Activated naive CD8-positive, alpha-beta T cell treated with anti-CD3 and anti-CD28 coated beads, Interleukin-2, amount 50 U/mL, for 16 hours (primary cell): Measurements from ENCODE around the gene NT5DC4.
"Not testable (repeated sequence)": the region's sequence is repeated elsewhere in the genome, so short reads cannot be mapped to it uniquely, and the experiment has no call there.

ENCODE experiments used
- DNase-seq: peaks from one replicate; pipeline ENCODE4 v3.0.0-alpha.2; 2020; ENCODE audit warnings: low read depth, low spot score

Gene NT5DC4

DNA sequence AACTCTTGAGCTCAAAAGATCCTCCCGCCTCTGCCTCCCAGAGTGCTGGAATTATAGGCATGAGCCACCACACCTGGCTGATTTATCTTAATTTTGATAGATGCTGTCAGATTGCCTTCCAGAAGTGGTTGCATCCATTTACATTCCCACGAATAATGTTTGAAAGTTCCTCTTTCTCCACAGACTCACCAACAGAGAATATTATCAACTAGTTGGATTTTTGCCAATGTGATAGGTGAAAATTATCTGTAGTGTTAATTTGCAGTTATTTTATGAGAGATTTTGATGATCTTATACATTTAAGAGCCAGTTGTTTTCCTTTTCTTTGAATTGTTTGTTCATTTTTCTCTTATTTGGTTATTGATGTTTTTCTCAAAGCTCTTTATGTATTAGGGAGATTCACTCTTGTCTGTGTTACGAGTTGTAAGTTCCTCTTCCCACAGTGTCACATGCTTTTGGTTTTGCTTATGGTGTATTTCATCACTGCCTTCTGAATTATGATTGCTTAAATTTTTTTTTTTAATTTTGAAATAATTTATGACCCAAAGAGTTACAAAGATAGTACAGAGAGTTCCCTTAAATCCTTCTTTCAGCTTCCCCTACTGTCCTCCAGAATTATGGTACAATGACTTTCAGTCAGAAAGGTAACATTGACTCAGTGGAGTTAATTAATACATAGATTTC, 20.7 kb upstream of the NT5DC4 start:
- DNase-seq, result no peak

DNA sequence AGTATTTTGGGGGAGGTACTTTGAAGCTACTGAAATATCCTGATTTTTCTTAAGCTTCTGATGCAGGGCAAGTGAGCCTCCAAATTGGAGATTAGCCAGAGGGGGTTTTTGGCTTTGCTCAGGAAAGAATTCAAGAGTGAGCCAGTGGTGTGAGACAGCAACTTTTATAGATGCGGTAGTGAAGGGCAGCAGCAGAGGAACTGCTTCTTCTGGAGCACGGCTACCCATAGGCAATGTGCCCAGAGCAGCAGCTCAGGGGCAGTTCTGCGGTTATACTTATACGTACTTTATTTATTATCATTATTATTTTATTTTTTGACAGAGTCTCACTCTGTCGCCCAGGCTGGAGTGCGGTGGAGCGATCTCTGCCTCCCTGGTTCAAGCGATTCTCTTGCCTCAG, 19.8 kb upstream of the NT5DC4 start:
- DNase-seq, result no peak

DNA sequence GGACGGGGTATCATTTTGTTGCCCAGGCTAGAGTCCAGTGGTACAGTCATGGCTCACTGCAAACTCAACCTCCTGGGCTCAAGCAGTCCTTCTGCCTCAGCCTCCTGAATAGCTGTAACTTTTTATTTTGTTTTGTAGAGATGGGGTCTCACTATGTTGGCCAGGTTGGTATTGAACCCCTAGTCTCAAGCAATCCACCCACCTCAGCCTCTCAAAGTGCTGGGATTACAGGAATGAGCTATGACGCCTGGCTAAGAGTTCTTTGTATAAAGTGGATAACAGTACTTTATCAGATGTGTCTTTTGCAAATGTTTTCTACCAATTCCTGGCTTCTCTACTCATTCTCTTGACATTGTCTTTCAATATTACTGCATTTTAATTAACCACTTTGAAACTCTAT, 17.1 kb upstream of the NT5DC4 start:
- no peak for DNase-seq

DNA sequence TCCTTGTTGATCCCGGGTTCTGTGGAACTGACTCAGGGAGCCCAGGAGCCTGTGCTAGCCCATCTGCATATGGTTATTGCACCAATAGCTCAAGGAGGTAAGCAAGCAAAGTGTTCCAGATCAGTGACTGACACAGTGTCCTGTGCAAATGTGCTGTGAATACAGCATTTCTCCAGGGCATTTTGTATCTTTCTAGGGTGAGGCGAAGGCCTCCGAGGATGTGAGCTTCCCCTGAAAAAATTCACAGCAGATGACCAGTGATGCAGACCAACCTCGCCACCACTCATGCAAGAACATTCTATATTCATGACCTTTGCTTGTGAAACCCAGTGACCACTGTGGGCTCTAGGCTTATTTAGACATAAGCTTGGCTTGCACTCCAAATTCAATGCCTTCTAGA, 15.2 kb upstream of the NT5DC4 start:
- DNase-seq, result no peak

DNA sequence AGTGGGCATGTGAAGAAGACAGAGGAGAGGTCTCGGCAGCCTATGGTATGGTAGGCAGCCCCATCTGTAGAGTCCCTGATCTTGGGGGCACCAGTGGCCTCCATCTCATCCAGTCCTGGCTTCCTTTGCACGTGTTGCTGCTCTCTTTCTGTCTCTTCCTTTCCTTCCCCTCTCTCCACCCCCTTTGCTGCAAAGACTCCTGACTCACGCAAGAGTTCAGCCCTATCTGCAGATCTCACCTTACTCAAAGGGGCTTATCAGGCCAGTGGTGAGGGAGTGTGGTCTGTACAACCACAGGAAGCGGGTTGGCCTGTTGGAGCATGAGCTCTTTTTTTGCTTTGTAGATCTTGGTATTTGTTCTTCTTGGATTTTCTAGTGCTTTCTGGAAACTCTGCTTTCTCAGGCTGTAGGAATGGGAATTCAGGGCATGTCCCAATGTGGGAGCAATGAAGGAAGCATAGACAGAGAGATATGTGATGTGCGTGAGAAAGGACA, 14.6 kb upstream of the NT5DC4 start:
- DNase-seq, result no peak

DNA sequence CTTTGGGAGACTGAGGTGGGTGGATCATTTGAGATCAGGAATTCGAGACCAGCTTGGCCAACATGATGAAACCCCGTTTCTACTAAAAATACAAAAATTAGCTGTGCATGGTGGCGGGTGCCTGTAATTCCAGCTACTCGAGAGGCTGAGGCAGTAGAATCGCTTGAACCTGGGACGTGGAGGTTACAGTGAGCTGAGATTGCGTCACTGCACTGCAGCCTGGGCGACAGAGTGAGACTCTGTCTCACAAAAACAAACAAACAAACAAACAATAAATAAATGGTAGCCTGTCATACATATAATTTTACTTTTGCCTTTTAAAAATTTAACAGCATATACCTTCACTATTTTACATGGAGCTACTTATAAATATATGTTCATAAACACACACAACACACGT, 13.9 kb upstream of the NT5DC4 start:
- DNase-seq, result not testable (repeated sequence)

DNA sequence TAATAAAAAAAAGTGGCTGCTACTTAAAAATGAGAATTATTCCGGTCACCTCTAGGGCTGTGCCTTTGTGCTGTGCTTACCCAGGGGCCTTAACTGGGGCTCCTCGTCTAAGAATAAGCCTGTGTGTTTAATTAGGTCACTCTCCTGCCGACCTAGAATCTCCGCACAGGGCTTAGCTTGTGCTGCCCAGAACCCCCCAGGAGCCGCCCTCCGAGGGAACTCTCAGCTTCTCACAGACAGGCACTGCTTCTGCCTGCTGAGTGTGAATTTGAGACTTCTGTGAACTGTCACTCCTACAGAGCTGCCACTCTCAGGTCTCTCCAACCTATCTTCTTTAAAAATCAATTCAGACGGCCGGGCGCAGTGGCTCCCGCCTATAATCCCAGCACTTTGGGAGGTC, 11.9 kb upstream of the NT5DC4 start:
- no peak for DNase-seq

DNA sequence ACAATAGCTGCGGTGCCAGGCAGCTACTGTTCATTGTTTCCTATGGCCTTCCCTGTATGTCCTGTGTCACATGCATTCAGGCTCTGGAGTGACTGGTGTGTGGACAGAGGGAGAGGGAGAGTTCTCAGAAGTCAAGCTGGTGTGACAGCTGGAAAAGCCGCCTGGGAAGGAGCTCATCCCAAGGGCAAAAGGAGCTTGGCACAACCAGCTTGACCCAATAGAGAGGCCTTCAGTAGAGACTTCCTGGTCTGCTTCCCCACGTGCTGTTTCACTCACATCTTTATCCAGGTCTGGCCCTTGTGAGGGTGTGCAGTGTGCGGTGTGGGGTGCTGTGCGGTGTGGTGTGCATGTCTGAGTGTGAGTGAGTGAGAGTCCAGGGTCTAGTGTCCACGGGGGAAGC, 11.1 kb upstream of the NT5DC4 start:
- DNase-seq, result no peak

DNA sequence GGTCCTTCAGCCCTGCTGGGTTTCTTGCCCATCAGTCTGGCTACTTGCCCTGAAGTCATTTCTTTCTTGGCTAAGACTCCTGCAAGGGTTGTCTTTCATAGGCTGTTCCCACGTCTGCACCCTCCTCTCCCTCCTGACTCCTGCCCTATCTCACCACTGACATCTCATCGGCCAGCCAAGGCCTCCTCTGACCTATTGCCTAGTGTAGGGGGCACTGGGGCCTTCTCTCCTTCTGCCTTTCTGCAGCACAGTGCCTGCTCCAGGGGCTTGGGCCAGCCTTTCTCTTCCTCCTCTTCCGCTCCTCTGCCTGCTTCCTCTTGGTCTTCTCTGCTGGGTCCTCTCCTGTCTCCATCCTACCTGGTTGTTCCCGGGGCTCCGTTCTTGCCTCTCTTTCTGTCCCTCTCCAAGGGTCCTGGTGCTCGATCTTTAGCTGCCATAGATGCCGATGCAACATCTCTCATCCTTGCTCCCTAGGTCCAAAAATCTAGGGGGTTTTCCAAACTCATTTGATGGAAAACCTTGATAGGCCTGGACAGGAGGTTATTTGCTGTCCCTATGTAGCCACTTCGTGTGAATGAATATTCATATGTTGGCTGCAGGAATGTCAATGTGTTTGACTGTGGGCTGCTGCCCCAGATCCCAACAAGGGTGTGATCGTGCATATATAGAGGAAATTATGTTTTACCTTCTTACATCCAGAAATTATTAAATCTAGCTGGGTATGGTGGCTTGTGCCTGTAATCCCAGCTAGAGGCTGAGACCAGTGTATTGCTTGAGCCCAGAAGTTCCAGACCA, 9.7 kb upstream of the NT5DC4 start:
- no peak for DNase-seq

DNA sequence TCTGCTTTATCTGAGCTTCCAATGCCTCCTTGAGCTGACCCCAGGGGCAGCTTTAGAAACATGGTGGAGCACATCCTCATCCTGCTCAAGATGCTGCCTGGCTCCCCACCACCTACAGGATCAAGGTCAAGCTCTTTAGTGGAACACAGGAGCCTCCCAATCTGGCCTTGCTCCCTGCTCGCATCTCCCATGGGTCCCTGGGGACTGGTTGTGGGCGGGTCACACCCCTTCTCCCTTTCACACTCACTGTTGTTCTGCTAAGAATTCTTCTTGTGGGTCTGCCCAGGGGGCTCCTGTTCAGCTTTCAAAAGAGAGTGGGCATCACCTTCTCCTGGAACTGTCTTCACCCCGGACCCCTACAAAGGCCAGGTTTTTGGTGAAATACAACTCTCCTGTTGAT, 8.4 kb upstream of the NT5DC4 start:
- no peak for DNase-seq

DNA sequence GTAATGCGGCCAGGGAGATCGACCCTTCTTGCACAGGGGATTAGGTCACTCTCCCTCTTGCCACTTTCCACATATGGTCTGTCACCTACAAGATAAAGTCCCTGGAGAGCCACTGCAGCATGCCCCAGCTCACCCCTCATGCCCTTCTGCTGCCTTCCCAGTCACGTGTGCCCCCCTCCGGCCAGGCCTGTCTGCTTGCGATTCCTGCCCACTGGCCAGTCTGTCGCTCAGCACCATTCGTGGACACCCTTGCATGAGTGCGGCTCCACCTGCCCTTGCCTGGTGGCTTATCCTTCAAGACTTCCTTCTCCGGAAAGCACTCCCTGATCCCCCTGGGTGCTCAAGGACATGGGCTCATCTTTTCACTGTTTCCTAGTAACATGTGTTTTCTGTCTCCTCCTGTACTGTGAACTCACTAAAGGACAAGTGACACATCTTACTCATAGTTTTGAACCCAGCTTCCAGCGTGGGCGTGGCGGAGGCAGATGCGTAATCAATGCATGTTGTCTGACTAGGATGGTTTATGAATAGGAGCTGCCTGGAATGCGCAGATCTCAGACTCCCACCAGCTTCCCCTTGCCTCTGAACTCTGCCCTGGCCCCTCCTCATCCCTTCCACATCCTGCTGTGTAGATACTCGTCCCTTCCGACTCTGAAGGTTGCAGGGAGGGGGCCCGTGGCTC, 7.8 kb upstream of the NT5DC4 start:
- no peak for DNase-seq

DNA sequence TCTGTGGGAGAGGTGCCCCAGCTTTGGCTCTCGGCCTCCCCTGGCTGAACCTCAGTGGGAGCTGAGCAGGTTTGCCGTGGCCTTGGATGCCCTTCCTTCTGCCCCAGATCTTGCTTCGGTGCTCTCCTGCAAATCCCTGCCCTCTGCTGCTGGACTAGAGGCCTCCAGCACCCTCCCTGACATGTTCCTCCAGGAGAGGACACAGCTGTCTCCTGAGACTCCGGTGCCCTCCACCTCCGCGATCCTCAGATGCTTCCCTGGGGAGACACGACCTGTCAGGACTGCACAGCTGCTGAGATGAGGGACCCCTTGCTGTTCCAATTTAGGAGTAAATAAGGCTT, 7.3 kb upstream of the NT5DC4 start:
- DNase-seq, result no peak

DNA sequence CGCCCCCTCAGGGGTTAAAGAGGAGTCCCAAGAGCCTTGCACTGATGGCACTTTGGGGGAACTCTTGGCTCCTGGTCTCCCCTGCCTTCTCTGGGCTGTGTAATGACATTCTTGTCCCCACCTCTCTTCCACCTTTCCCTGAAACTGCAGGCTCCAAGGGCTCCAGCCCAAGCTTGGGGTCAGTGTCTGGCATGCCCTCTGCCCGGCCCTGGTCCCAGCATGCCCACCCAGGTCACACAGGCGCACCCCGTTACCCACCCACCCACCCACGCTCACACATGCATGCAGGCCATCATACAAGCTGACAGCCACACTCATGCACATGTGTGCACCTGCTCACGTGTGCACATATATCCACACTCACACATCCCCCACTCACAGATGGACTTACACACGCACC, 6.9 kb upstream of the NT5DC4 start:
- DNase-seq, result no peak

DNA sequence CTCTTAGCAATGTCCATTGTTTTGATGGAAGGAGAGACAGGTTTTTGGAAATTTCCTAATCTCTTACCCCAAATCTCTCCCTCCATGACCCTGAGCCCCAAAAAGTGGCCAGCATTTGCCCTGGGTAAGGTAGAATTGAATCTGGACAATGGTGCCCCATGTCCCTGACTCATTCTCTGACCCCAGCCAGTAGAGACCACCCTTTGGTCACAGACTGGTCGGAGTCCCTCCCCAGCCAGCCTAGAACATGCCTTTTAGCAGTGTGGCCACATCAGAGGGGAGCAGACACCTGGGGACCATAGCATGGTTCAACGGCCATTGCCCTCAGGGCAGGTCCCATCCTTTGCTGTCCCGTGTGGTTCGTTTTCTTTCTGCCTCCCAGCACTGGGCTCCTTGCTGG, 6.5 kb upstream of the NT5DC4 start:
- DNase-seq, result no peak

DNA sequence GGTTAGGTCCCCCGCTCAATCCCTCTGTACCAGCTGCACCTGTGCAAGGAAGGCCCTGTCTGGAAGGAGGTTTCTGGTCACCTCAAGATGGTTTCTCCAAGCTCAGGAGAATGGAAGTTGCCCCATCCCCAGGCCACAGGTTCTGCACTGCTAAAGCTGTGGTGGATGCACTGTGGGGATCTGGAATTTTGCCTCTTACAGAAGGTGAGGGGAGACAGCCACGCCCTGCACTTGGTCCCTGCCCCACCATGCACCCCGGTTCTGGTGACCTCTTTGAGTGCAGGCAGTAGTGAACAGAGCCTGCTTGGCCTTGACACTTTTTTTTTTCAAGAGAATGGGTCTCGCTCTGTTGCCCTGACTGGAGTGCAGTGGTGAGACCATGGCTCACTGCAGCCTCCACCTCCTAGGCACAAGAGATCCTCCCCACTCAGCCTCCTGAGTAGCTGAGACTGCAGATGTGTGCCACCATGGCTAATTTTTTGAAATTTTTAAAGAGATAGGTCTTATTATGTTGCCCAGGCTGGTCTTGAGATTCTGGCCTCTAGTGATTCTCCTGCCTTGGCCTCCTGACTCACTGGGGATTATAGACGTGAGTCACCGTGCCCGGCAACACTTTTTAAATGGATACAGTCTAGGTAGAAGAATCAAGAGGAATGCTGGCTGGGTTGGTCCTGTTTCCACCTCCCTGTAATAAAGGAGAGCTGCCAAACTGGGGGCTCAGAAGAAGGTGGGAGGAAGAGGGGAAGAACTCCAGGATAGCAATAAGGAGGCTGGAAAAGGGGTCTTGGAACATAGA, 5.8 kb upstream of the NT5DC4 start:
- no peak for DNase-seq

DNA sequence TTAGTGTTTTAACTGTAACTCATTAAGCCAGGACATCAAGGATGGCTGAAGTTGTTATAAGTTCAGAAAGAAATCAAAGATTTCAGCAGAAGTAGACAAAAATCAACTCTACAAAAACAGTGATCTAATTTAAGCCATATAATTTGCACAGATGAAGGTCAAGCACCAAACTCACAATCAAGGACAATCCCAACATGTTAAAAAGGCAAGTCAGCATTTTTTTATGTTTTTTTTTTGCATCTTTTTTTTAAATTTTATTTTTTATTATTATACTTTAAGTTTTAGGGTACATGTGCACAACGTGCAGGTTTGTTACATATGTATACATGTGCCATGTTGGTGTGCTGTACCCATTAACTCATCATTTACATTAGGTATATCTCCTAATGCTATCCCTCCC, 4.7 kb upstream of the NT5DC4 start:
- not testable (repeated sequence) for DNase-seq

DNA sequence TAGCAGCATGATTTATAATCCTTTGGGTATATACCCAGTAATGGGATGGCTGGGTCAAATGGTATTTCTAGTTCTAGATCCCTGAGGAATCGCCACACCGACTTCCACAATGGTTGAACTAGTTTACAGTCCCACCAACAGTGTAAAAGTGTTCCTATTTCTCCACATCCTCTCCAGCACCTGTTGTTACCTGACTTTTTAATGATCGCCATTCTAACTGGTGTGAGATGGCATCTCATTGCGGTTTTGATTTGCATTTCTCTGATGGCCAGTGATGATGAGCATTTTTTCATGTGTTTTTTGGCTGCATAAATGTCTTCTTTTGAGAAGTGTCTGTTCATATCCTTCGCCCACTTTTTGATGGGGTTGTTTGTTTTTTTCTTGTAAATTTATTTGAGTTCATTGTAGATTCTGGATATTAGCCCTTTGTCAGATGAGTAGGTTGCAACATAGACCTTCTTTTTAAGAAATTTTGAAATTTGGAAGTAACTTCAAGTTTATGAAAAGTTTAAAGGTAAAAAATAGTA, 3.9 kb upstream of the NT5DC4 start:
- not testable (repeated sequence) for DNase-seq

DNA sequence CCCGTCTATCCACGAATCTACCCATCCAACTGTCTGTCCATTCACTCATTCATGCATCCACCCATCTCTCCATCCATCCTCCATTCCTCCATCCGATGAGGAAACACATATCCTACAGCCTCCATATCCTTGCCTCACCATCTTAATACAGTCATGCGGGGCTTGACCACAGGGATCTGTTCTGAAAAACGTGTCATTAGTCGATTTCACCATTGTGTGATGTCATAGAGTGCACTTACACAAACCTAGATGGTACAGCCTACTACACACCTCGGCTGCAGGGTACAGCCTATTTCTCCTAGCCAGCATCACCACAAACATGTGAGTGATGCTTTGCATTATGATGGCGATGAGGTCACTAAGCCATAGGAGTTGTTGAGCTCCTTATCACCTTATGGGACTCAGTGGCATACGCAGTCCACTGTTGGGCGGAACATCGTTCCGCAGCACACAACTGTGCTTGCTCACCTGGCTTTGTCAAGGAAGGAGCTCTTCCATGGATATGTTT, 1.9 kb upstream of the NT5DC4 start:
- DNase-seq, result no peak

DNA sequence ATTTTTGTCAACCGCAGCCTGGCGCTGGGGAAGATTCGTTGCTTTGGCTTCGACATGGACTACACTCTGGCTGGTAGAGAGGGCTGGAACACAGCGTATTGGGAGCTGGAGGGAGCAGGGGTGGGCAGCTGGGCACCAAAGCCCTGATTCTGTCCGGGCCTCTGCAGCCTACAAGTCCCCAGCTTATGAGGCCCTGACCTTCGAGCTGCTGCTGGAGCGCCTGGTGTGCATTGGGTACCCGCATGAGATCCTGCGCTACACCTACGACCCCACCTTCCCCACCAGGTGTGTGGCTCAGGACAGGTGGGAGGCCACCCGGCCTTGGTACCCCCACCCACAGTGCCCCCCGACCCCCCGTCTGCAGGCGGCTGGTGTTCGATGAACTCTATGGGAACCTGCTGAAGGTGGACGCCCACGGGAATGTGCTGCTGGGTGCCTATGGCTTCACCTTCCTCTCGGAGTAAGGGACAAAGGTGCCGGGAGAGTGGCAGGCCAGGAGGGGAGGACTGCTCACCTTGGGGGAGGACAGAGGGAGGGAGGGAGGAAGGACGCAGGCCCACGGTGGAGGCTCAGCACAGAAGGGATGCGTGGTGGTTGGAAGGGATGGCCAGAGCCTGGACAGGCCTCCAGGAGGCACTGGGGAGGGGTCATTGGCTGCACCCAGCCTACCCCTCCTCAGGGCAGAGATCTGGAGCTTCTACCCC, 1.2 kb downstream of the NT5DC4 start:
- DNase-seq, result no peak

DNA sequence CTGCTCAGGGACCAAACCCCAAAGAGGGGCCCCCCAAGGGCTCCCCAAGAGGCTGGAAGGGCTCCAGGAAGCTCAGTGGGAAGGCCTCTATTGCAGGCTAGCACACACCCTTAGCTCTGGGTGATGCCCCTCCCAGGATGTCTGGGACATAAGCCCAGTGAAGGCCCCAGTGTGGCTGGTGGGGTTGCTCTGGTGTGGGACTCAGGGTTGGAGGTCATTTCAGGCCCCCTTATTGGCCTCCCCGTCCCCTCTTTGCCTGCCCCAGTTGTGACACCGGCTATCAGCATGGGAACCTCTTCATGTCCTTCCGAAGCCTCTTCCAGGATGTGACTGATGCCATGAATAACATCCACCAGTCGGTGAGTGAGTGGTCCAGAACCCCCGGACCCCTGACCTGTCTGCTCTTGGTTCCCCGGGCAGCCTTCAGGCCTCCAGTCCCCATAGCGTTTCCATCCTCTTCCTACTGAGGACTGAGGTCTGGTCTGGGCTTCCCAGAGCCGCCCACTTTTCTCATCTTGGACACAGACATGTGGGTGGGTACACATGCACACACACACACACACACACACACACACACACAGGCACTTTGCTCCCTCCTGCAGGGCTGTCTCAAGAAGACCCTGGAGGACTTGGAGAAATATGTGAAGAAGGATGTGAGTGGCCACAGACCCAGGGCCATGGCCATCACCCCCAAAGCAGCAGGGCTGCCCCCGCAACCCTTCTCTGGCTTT, 2.2 kb downstream of the NT5DC4 start:
- no peak for DNase-seq
